ENCODE data around the gene LZTR1. TPM values are rescaled to one million over a fixed set of nuclear protein-coding genes. Genes with fewer than 3 reads are reported as not detected.
"Not testable (repeated sequence)": the region's sequence is repeated elsewhere in the genome, so short reads cannot be mapped to it uniquely, and the experiment has no call there.

LZTR1 gene
- total and polyA plus RNA-seq, 7 donors = 17.1 to 37.1 (median 27.2) TPM

- H3K9me3 ChIP-seq = no peaks in the 10 kb centered on the region
- ATAC-seq = no peak
- H3K4me3 ChIP-seq = no peak overlapping the region
- DNase-seq = no peak
- WGBS, 3 donors = 48 to 58% (median 51%) methylated on average over 4 of the region's 4 CpGs
- TF ChIP-seq, protein P1, sequence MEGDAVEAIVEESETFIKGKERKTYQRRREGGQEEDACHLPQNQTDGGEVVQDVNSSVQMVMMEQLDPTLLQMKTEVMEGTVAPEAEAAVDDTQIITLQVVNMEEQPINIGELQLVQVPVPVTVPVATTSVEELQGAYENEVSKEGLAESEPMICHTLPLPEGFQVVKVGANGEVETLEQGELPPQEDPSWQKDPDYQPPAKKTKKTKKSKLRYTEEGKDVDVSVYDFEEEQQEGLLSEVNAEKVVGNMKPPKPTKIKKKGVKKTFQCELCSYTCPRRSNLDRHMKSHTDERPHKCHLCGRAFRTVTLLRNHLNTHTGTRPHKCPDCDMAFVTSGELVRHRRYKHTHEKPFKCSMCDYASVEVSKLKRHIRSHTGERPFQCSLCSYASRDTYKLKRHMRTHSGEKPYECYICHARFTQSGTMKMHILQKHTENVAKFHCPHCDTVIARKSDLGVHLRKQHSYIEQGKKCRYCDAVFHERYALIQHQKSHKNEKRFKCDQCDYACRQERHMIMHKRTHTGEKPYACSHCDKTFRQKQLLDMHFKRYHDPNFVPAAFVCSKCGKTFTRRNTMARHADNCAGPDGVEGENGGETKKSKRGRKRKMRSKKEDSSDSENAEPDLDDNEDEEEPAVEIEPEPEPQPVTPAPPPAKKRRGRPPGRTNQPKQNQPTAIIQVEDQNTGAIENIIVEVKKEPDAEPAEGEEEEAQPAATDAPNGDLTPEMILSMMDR (IDR thresholded peaks at IDR 0.05) = no peak
- intact Hi-C loops (cut with DNase I) = no loop called here
- H3K27ac ChIP-seq = no peak overlapping the region
- H3K27me3 ChIP-seq (ENCODE audit: insufficient read depth in 3 of 3, low read length in 2 of 3) = peaks cover 0 to 2% (median 0%) of the 10 kb centered on the region in 3 donors
- no peaks in the 10 kb centered on the region for H3K36me3 ChIP-seq (ENCODE audit: insufficient read depth in 1 of 2, low read depth in 1 of 2)
- H3K4me1 ChIP-seq = no peaks in the 10 kb centered on the region
These were observed 11.0 kb upstream of the LZTR1 start for GRCh38 chr22:20970939-20971657.

DNA sequence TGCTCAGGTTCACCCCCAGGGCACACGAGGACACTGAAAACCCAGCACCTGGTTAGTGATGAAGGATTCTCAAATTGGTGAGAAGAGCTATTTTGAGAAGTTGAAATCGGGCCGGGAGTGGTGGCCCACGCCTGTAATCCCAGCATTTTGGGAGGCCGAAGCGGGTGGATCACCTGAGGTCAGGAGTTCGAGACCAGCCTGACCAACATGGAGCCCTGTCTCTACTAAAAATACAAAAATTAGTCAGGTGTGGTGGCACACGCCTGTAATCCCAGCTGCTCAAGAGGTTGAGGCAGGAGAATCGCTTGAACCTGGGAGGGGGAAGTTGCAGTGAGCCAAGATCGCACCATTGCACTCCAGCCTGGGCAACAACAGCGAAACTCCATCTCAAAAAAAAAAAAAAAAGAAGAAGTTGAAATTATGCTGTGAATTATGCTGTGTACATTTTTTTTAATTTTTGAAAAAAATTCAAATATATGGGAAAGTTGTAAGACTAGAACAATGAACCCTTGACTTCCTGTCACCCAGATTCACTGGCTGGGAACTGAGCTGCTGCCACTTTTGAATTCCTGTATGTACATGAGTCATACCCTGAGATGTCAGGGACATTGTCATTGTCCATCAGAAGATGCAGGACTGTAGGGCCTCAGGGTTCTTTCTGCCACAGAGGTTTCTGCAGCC is 9.9 kb upstream of the LZTR1 start:
- peak; percentile 47 to 64 (median 57) for ATAC-seq

GRCh38 chr22:20972933-20973577 is 9.0 kb upstream of the LZTR1 start:
- Histone ChIP-seq H3K36me3 (ENCODE audit: insufficient read depth in 1 of 2, low read depth in 1 of 2) (no peaks in the 10 kb centered on the region), H3K4me1 (no peaks in the 10 kb centered on the region), H3K9me3 (no peaks in the 10 kb centered on the region), H3K4me3 (no peak overlapping the region), H3K27ac (no peak overlapping the region), H3K27me3 (ENCODE audit: insufficient read depth in 3 of 3, low read length in 2 of 3) (peaks cover 0 to 2% (median 0%) of the 10 kb centered on the region in 3 donors)
- DNase-seq (no peak), ATAC-seq (no peak)
- WGBS, 3 donors = 61 to 70% (median 63%) methylated on average over 16 to 21 of the region's 21 CpGs
- TF ChIP-seq, protein P1 (IDR thresholded peaks at IDR 0.05) = no peak
- intact Hi-C loops (cut with DNase I) = no loop called here

More for the DNA sequence above, 9.9 kb upstream of the LZTR1 start:
- H3K4me1 ChIP-seq; intact Hi-C loops (cut with DNase I); H3K27ac ChIP-seq; DNase-seq; H3K27me3 ChIP-seq (ENCODE audit: insufficient read depth in 3 of 3, low read length in 2 of 3); H3K9me3 ChIP-seq; H3K36me3 ChIP-seq (ENCODE audit: insufficient read depth in 1 of 2, low read depth in 1 of 2); H3K4me3 ChIP-seq: not testable (repeated sequence)
- WGBS, 3 donors = 82 to 89% (median 87%) methylated on average over 11 of the region's 11 CpGs

DNA sequence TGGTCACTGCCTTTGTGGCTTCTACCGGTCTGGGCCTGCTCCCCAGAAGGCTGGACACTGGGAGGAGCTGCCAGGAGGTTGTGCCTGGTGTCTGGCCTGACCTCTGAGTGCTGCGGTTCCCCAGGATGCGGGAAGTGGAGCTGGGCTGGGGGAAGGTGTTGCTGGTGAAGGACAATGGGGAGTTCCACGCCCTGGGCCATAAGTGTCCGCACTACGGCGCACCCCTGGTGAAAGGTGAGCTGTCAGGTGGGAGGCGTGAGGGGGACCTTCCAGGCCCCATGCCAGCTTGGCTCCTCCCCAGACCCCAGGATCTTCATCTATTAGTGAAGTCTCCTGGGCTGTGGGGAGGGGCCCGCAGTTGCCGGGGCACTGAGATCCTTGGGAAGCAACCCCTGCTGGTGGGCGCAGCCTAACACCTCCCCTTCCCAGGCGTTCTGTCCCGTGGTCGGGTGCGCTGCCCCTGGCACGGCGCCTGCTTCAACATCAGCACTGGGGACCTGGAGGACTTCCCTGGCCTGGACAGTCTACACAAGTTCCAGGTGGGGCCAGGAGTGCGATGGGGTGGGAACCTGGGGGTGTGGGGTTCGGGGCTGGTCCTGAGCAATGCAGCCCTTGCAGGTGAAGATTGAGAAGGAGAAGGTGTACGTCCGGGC is 8.3 kb upstream of the LZTR1 start:
- no peak for ATAC-seq
- DNase-seq = no peak
- intact Hi-C loops (cut with DNase I) = no loop called here

More for the DNA sequence above, 8.3 kb upstream of the LZTR1 start:
- H3K4me3 ChIP-seq = no peak overlapping the region
- H3K27ac ChIP-seq = no peak overlapping the region
- H3K36me3 ChIP-seq (ENCODE audit: insufficient read depth in 1 of 2, low read depth in 1 of 2) = no peaks in the 10 kb centered on the region
- no peaks in the 10 kb centered on the region for H3K9me3 ChIP-seq
- no peaks in the 10 kb centered on the region for H3K4me1 ChIP-seq
- 50 to 58% (median 58%) methylated on average over 21 of the region's 21 CpGs for WGBS, 3 donors
- H3K27me3 ChIP-seq (ENCODE audit: insufficient read depth in 3 of 3, low read length in 2 of 3) = peaks cover 0 to 2% (median 0%) of the 10 kb centered on the region in 3 donors
- TF ChIP-seq, protein P1 (IDR thresholded peaks at IDR 0.05) = no peak
